ENCODE data around the gene RAB10.
"Not testable (repeated sequence)": the region's sequence is repeated elsewhere in the genome, so short reads cannot be mapped to it uniquely, and the experiment has no call there.

DNA sequence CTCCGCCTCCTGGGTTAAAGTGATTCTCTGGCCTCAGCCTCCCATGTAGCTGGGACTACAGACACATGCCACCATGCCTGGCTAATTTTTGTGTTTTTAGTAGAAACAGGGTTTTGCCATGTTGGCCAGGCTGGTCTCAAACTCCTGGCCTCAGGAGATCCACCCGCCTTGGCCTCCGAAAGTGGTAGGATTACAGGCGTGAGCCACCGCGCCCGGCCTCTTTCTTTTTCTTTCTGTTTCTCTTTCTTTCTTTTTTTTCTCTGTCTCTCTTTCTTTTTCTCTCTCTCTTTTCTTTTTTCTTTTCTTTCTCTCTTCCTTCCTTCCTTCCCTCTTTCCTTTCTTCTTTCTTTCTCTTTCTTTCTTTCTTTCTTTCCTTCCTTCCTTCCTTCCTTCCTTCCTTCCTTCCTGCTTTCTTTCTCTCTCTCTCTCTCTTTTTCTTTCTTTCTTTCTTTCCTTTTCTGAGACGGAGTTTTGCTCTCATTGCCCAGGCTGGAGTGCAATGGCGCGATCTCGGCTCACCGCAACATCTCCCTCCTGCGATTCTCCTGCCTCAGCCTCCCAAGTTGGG lies 35.0 kb upstream of the RAB10 start:
- not testable (repeated sequence) for TF ChIP-seq EZH2 (IDR thresholded peaks at IDR 0.05; ENCODE audit: low read depth, unreplicated experiment); POLR2AphosphoS5 (IDR thresholded peaks at IDR 0.05; ENCODE audit: low read depth); CREB1 (CRISPR knock-in tag; IDR thresholded peaks at IDR 0.05; ENCODE audit: low read depth); STAT1 (IDR thresholded peaks at IDR 0.05; ENCODE audit: unreplicated experiment)
- TF ChIP-seq, protein P1, sequence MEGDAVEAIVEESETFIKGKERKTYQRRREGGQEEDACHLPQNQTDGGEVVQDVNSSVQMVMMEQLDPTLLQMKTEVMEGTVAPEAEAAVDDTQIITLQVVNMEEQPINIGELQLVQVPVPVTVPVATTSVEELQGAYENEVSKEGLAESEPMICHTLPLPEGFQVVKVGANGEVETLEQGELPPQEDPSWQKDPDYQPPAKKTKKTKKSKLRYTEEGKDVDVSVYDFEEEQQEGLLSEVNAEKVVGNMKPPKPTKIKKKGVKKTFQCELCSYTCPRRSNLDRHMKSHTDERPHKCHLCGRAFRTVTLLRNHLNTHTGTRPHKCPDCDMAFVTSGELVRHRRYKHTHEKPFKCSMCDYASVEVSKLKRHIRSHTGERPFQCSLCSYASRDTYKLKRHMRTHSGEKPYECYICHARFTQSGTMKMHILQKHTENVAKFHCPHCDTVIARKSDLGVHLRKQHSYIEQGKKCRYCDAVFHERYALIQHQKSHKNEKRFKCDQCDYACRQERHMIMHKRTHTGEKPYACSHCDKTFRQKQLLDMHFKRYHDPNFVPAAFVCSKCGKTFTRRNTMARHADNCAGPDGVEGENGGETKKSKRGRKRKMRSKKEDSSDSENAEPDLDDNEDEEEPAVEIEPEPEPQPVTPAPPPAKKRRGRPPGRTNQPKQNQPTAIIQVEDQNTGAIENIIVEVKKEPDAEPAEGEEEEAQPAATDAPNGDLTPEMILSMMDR (conservative IDR thresholded peaks at IDR 0.05; ENCODE audit: low read depth in 2 of 2): not testable (repeated sequence)
- TF ChIP-seq, protein P2, sequence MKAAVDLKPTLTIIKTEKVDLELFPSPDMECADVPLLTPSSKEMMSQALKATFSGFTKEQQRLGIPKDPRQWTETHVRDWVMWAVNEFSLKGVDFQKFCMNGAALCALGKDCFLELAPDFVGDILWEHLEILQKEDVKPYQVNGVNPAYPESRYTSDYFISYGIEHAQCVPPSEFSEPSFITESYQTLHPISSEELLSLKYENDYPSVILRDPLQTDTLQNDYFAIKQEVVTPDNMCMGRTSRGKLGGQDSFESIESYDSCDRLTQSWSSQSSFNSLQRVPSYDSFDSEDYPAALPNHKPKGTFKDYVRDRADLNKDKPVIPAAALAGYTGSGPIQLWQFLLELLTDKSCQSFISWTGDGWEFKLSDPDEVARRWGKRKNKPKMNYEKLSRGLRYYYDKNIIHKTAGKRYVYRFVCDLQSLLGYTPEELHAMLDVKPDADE (IDR thresholded peaks at IDR 0.05): not testable (repeated sequence)
- TF ChIP-seq, protein P3, sequence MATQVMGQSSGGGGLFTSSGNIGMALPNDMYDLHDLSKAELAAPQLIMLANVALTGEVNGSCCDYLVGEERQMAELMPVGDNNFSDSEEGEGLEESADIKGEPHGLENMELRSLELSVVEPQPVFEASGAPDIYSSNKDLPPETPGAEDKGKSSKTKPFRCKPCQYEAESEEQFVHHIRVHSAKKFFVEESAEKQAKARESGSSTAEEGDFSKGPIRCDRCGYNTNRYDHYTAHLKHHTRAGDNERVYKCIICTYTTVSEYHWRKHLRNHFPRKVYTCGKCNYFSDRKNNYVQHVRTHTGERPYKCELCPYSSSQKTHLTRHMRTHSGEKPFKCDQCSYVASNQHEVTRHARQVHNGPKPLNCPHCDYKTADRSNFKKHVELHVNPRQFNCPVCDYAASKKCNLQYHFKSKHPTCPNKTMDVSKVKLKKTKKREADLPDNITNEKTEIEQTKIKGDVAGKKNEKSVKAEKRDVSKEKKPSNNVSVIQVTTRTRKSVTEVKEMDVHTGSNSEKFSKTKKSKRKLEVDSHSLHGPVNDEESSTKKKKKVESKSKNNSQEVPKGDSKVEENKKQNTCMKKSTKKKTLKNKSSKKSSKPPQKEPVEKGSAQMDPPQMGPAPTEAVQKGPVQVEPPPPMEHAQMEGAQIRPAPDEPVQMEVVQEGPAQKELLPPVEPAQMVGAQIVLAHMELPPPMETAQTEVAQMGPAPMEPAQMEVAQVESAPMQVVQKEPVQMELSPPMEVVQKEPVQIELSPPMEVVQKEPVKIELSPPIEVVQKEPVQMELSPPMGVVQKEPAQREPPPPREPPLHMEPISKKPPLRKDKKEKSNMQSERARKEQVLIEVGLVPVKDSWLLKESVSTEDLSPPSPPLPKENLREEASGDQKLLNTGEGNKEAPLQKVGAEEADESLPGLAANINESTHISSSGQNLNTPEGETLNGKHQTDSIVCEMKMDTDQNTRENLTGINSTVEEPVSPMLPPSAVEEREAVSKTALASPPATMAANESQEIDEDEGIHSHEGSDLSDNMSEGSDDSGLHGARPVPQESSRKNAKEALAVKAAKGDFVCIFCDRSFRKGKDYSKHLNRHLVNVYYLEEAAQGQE (IDR thresholded peaks at IDR 0.05; ENCODE audit: unreplicated experiment): not testable (repeated sequence)
- TF ChIP-seq, protein P4, sequence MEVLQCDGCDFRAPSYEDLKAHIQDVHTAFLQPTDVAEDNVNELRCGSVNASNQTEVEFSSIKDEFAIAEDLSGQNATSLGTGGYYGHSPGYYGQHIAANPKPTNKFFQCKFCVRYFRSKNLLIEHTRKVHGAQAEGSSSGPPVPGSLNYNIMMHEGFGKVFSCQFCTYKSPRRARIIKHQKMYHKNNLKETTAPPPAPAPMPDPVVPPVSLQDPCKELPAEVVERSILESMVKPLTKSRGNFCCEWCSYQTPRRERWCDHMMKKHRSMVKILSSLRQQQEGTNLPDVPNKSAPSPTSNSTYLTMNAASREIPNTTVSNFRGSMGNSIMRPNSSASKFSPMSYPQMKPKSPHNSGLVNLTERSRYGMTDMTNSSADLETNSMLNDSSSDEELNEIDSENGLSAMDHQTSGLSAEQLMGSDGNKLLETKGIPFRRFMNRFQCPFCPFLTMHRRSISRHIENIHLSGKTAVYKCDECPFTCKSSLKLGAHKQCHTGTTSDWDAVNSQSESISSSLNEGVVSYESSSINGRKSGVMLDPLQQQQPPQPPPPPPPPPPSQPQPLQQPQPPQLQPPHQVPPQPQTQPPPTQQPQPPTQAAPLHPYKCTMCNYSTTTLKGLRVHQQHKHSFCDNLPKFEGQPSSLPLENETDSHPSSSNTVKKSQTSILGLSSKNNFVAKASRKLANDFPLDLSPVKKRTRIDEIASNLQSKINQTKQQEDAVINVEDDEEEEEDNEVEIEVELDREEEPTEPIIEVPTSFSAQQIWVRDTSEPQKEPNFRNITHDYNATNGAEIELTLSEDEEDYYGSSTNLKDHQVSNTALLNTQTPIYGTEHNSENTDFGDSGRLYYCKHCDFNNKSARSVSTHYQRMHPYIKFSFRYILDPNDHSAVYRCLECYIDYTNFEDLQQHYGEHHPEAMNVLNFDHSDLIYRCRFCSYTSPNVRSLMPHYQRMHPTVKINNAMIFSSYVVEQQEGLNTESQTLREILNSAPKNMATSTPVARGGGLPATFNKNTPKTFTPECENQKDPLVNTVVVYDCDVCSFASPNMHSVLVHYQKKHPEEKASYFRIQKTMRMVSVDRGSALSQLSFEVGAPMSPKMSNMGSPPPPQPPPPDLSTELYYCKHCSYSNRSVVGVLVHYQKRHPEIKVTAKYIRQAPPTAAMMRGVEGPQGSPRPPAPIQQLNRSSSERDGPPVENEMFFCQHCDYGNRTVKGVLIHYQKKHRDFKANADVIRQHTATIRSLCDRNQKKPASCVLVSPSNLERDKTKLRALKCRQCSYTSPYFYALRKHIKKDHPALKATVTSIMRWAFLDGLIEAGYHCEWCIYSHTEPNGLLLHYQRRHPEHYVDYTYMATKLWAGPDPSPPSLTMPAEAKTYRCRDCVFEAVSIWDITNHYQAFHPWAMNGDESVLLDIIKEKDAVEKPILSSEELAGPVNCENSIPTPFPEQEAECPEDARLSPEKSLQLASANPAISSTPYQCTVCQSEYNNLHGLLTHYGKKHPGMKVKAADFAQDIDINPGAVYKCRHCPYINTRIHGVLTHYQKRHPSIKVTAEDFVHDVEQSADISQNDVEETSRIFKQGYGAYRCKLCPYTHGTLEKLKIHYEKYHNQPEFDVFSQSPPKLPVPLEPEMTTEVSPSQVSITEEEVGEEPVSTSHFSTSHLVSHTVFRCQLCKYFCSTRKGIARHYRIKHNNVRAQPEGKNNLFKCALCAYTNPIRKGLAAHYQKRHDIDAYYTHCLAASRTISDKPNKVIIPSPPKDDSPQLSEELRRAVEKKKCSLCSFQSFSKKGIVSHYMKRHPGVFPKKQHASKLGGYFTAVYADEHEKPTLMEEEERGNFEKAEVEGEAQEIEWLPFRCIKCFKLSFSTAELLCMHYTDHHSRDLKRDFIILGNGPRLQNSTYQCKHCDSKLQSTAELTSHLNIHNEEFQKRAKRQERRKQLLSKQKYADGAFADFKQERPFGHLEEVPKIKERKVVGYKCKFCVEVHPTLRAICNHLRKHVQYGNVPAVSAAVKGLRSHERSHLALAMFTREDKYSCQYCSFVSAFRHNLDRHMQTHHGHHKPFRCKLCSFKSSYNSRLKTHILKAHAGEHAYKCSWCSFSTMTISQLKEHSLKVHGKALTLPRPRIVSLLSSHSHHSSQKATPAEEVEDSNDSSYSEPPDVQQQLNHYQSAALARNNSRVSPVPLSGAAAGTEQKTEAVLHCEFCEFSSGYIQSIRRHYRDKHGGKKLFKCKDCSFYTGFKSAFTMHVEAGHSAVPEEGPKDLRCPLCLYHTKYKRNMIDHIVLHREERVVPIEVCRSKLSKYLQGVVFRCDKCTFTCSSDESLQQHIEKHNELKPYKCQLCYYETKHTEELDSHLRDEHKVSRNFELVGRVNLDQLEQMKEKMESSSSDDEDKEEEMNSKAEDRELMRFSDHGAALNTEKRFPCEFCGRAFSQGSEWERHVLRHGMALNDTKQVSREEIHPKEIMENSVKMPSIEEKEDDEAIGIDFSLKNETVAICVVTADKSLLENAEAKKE (CRISPR knock-in tag; IDR thresholded peaks at IDR 0.05): not testable (repeated sequence)

All from GM23338 (cell line).